ENCODE measurements around the gene BSG. TPM values are rescaled to one million over a fixed set of nuclear protein-coding genes. Genes with fewer than 3 reads are reported as not detected.

Gene BSG
- total and polyA plus RNA-seq, 2 experiments from 2014 or later, result 957 to 973 TPM

DNA sequence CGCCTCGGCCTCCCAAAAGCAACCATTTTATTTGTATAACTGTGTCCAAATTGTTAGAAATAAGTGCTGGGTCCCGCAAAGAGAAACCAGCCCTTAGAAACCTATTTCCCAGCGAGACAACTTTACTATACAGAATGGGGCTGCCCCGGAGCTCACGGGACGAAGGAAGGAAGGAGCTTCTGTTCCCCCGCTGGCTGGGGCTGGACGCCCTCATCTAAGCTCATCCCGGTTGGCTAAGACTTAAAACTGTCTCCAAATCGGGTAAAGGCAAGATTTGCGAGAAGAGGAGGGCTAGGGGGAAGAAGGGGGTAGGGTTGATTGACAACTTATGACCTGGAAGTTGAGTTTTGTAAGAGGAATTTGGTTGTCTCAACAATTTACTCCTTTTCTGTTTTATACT lies 12.3 kb upstream of the BSG start:
- no peaks in the 10 kb centered on the region for H4K20me1 ChIP-seq (replicated peaks; ENCODE audit: insufficient read depth)
- H3K27ac ChIP-seq (ENCODE audit: low read depth), result no peak overlapping the region
- ATAC-seq (no peak), DNase-seq (ENCODE audit: low spot score) (no peak)
- no peak overlapping the region for H3K4me2 ChIP-seq
- H3K4me1 ChIP-seq (ENCODE audit: insufficient read depth), result no peaks in the 10 kb centered on the region
- peaks cover 4% of the 10 kb centered on the region for H3K27me3 Mint-ChIP-seq (ENCODE audit: insufficient read depth, low read depth, poor library complexity)
- H3K79me2 ChIP-seq (replicated peaks; ENCODE audit: insufficient read depth), result no peaks in the 10 kb centered on the region
- H3F3A ChIP-seq (replicated peaks; ENCODE audit: low read depth), result no peaks in the 10 kb centered on the region
- no peaks in the 10 kb centered on the region for H3K36me3 ChIP-seq (ENCODE audit: insufficient read depth)
- no peak overlapping the region for H3K4me3 Mint-ChIP-seq
- H2AFZ ChIP-seq, result no peak overlapping the region
- H3K4me3 ChIP-seq, result no peak overlapping the region
- H3K4me1 Mint-ChIP-seq, result peaks cover 6% of the 10 kb centered on the region
- peaks cover 18% of the 10 kb centered on the region for H3K36me3 Mint-ChIP-seq (ENCODE audit: low read depth)
- no peaks in the 10 kb centered on the region for H3K27me3 ChIP-seq (ENCODE audit: insufficient read depth)
- no peak for TF ChIP-seq ZNF114 (CRISPR knock-in tag; IDR thresholded peaks at IDR 0.05)
- TF ChIP-seq POLR2AphosphoS5 (IDR thresholded peaks at IDR 0.05; ENCODE audit: low read depth), result no peak
- no peak for TF ChIP-seq ZNF462 (CRISPR knock-in tag; IDR thresholded peaks at IDR 0.05)
- TF ChIP-seq CREB1 (CRISPR knock-in tag; IDR thresholded peaks at IDR 0.05; ENCODE audit: low read depth), result no peak
- TF ChIP-seq NANOG (IDR thresholded peaks at IDR 0.05; ENCODE audit: borderline replicate concordance), result no peak
- no peak for TF ChIP-seq EZH2 (IDR thresholded peaks at IDR 0.05; ENCODE audit: low read depth, unreplicated experiment)
- TF ChIP-seq, protein P1, sequence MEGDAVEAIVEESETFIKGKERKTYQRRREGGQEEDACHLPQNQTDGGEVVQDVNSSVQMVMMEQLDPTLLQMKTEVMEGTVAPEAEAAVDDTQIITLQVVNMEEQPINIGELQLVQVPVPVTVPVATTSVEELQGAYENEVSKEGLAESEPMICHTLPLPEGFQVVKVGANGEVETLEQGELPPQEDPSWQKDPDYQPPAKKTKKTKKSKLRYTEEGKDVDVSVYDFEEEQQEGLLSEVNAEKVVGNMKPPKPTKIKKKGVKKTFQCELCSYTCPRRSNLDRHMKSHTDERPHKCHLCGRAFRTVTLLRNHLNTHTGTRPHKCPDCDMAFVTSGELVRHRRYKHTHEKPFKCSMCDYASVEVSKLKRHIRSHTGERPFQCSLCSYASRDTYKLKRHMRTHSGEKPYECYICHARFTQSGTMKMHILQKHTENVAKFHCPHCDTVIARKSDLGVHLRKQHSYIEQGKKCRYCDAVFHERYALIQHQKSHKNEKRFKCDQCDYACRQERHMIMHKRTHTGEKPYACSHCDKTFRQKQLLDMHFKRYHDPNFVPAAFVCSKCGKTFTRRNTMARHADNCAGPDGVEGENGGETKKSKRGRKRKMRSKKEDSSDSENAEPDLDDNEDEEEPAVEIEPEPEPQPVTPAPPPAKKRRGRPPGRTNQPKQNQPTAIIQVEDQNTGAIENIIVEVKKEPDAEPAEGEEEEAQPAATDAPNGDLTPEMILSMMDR (conservative IDR thresholded peaks at IDR 0.05; ENCODE audit: low read depth in 2 of 2), result no peak
- TF ChIP-seq JUNB (IDR thresholded peaks at IDR 0.05; ENCODE audit: unreplicated experiment), result no peak
- no peak for TF ChIP-seq STAT1 (IDR thresholded peaks at IDR 0.05; ENCODE audit: unreplicated experiment)
- no peak for TF ChIP-seq ZNF331 (CRISPR knock-in tag; IDR thresholded peaks at IDR 0.05; ENCODE audit: low read depth)
- TF ChIP-seq EZH2phosphoT487 (IDR thresholded peaks at IDR 0.05; ENCODE audit: unreplicated experiment), result no peak
- TF ChIP-seq, protein P2, sequence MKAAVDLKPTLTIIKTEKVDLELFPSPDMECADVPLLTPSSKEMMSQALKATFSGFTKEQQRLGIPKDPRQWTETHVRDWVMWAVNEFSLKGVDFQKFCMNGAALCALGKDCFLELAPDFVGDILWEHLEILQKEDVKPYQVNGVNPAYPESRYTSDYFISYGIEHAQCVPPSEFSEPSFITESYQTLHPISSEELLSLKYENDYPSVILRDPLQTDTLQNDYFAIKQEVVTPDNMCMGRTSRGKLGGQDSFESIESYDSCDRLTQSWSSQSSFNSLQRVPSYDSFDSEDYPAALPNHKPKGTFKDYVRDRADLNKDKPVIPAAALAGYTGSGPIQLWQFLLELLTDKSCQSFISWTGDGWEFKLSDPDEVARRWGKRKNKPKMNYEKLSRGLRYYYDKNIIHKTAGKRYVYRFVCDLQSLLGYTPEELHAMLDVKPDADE (IDR thresholded peaks at IDR 0.05), result no peak
- TF ChIP-seq REST (IDR thresholded peaks at IDR 0.05; ENCODE audit: unreplicated experiment), result no peak
- no peaks in the 10 kb centered on the region for H3K9me2 ChIP-seq (ENCODE audit: insufficient read depth)
- peaks cover 19% of the 10 kb centered on the region for H3K9me3 Mint-ChIP-seq
- H3K27ac Mint-ChIP-seq, result no peak overlapping the region
